DOHH2 (cell line): ENCODE data around the gene TMEM190.

Experiments used
- CTCF ChIP-seq: fragments of 200-600 bp; sonication (generic); IDR thresholded peaks from one replicate; pipeline ENCODE4 v1.5.1; 2014; ENCODE audit warnings: antibody characterized with exemption, mild to moderate bottlenecking, low read depth, low read length; ENCODE audit not compliant: poor library complexity, severe bottlenecking
- EZH2phosphoT487 ChIP-seq: fragments of 200-600 bp; sonication (generic); IDR thresholded peaks from 2 replicates; pipeline ENCODE4 v1.6.1; 2017; ENCODE audit warnings: borderline replicate concordance, mild to moderate bottlenecking, antibody characterized with exemption, low read length, moderate library complexity, mixed read lengths

GRCh38 chr19:55358493-55358892 lies 18.1 kb upstream of the TMEM190 start:
- TF ChIP-seq EZH2phosphoT487, result no peak
- no peak for TF ChIP-seq CTCF
